Testis (tissue), 5 donors: ENCODE results near the gene CLGN. TPM values are rescaled to one million over a fixed set of nuclear protein-coding genes. Genes with fewer than 3 reads are reported as not detected.
A peak's percentile ranks its signal among the peaks of the same experiment; 100 is the strongest.

Source experiments
- DNase-seq: peaks from one replicate; pipeline ENCODE4 v3.0.0-alpha.2; 2019
- H3K27ac ChIP-seq, 2 donors: fragments of 200-600 bp; sonication (generic); one replicate each; pipeline ENCODE4 v1.5.1; 2019
- H3K27me3 ChIP-seq: fragments of 200-600 bp; sonication (generic); one replicate; pipeline ENCODE4 v1.5.1; 2019
- H3K36me3 ChIP-seq: fragments of 200-600 bp; sonication (generic); one replicate; pipeline ENCODE4 v1.5.1; 2017; ENCODE audit warnings: low read depth; ENCODE audit errors: missing control alignments
- H3K4me1 ChIP-seq: fragments of 200-600 bp; sonication (generic); one replicate; pipeline ENCODE4 v1.5.1; 2019
- H3K4me3 ChIP-seq, 2 donors: fragments of 200-600 bp; sonication (generic); one replicate each; pipeline ENCODE4 v1.5.1; 2017 to 2019
- H3K9me3 ChIP-seq: fragments of 200-600 bp; sonication (generic); one replicate; pipeline ENCODE4 v1.5.1; 2017
- CTCF ChIP-seq, 3 experiments: fragments of 450-650 bp in 2 of 3; fragments of 200-600 bp in 1 of 3; sonication (generic) in 1 of 3; IDR thresholded peaks; one replicate each; pipeline ENCODE4 v1.5.1; 2016 to 2019; ENCODE audit warnings: antibody characterized with exemption in 3 of 3, mild to moderate bottlenecking in 2 of 3, moderate library complexity in 1 of 3
- POLR2A ChIP-seq: fragments of 450-650 bp; IDR thresholded peaks from one replicate; pipeline ENCODE4 v1.6.1; 2017; ENCODE audit warnings: antibody characterized with exemption, mild to moderate bottlenecking, moderate library complexity
- WGBS, 2 donors: methylation state at CpG; one replicate each; pipeline ENCODE4 v1.1.5; 2018; 5-methylcytosine and 5-hydroxymethylcytosine counted together
- intact Hi-C: fragments of 100-400 bp; cut with DNase I; formaldehyde crosslinking; loops from one replicate; pipeline ENCODE4 v1.15.1; 2023; ENCODE audit warnings: low total_unique reads
- long read RNA-seq, 2 donors: transcript quantifications; one replicate each; lab custom pipeline, GENCODE V29; 2026
- polyA plus RNA-seq: library from polyadenylated mRNA; stranded (reverse); fragments of 350-450 nt; fragmentation: Illumina TruSeq; extraction: RNeasy Lipid Tissue Mini Kit (QIAGEN cat#74804); gene quantifications from one replicate; pipeline ENCODE4 v1.2.3, GENCODE V29; 2014; ENCODE audit warnings: low read depth, low replicate concordance; ENCODE audit not compliant: insufficient read depth
- total RNA-seq, 2 donors: library from RNA; depleted of rRNA; stranded (reverse); fragments of >200 nt; gene quantifications; one replicate each; pipeline ENCODE4 v1.2.3, GENCODE V29; 2016

CLGN gene
- total RNA-seq (10 to 100 TPM; 26.9 to 37.0 TPM), polyA plus RNA-seq (75.6 TPM)
- long read RNA-seq, donor 1 = 0 reads
- long read RNA-seq, donor 2, partial matches to known transcripts = 0 of 2 reads
- long read RNA-seq, donor 2, other reads (novel, unspliced or antisense) = 0 of 2 reads

GRCh38 chr4:140427106-140427918 is at the start of gene CLGN:
TSS of gene CLGN (minus strand) at chr4:140427648. CDS start at chr4:140413078, 14,570 bp downstream.
- Histone ChIP-seq H3K4me1 (no peaks in the 10 kb centered on the region), H3K36me3 (no peaks in the 10 kb centered on the region), H3K27me3 (no peaks in the 10 kb centered on the region), H3K27ac (no peak within 1 kb of the TSS), H3K9me3 (no peaks in the 10 kb centered on the region), H3K4me3 (peak within 1 kb of the TSS; percentile 60 to 66)
- TF ChIP-seq CTCF (IDR thresholded peaks at IDR 0.05) (peak in 2 of 3 experiments; percentile 11 to 12), POLR2A (no peak)
- intact Hi-C loops = no loop called here
- peak; percentile 79 for DNase-seq
- WGBS, 2 donors = 1 to 2% methylated on average over 20 to 49 of the region's 73 CpGs

- Histone ChIP-seq H3K27me3 (no peaks in the 10 kb centered on the region), H3K4me1 (no peaks in the 10 kb centered on the region), H3K27ac (no peak overlapping the region), H3K4me3 (no peak overlapping the region), H3K9me3 (no peaks in the 10 kb centered on the region), H3K36me3 (no peaks in the 10 kb centered on the region)
- 88 to 90% methylated on average over 2 of the region's 2 CpGs for whole genome bisulfite sequencing, 2 donors
- intact Hi-C loops = no loop called here
- TF ChIP-seq POLR2A (no peak), CTCF (IDR thresholded peaks at IDR 0.05) (no peak)
- no peak for DNase-seq
These were observed 44.7 kb upstream of the CLGN start for GRCh38 chr4:140472156-140472555.

GRCh38 chr4:140469791-140470733 is 42.6 kb upstream of the CLGN start:
- no peak overlapping the region for H3K27ac ChIP-seq
- TF ChIP-seq CTCF (IDR thresholded peaks at IDR 0.05) (no peak), POLR2A (no peak)
- H3K27me3 ChIP-seq = no peaks in the 10 kb centered on the region
- DNase-seq = no peak
- H3K36me3 ChIP-seq = no peaks in the 10 kb centered on the region
- no peak overlapping the region for H3K4me3 ChIP-seq
- WGBS, 2 donors = 31 to 38% methylated on average over 27 of the region's 27 CpGs
- H3K9me3 ChIP-seq = no peaks in the 10 kb centered on the region
- H3K4me1 ChIP-seq = no peaks in the 10 kb centered on the region
- intact Hi-C loops = no loop called here

GRCh38 chr4:140466146-140466545 is 38.7 kb upstream of the CLGN start:
- 36 to 93% methylated on average over 1 of the region's 1 CpG for WGBS, 2 donors
- no peaks in the 10 kb centered on the region for H3K4me1 ChIP-seq
- H3K27me3 ChIP-seq = no peaks in the 10 kb centered on the region
- no peak overlapping the region for H3K4me3 ChIP-seq
- no peaks in the 10 kb centered on the region for H3K36me3 ChIP-seq
- TF ChIP-seq CTCF (IDR thresholded peaks at IDR 0.05) (no peak), POLR2A (no peak)
- H3K27ac ChIP-seq = no peak overlapping the region
- intact Hi-C loops = no loop called here
- DNase-seq = no peak
- no peaks in the 10 kb centered on the region for H3K9me3 ChIP-seq
